HG02798 (cell line): ENCODE measurements around the gene SPINK1.
A peak's percentile ranks its signal among the peaks of the same experiment; 100 is the strongest.
"Not testable (repeated sequence)": the region's sequence is repeated elsewhere in the genome, so short reads cannot be mapped to it uniquely, and the experiment has no call there.

Experiments used
- ATAC-seq: cut with Tn5 transposase; IDR thresholded peaks from one replicate; pipeline ENCODE4 v1.9.1; 2021; ENCODE audit warnings: mild to moderate bottlenecking; ENCODE audit not compliant: unreplicated experiment, poor library complexity

The SPINK1 gene

GRCh38 chr5:147831465-147831864 is at the start of gene SPINK1:
Gene SPINK1 (minus strand): TSS chr5:147831671. CDS start chr5:147831577, 94 bp downstream.
- no peak for ATAC-seq

- no peak for ATAC-seq
These were observed 49.0 kb upstream of the SPINK1 start for GRCh38 chr5:147880487-147880886.

GRCh38 chr5:147879784-147880183 is 48.3 kb upstream of the SPINK1 start:
- no peak for ATAC-seq

DNA sequence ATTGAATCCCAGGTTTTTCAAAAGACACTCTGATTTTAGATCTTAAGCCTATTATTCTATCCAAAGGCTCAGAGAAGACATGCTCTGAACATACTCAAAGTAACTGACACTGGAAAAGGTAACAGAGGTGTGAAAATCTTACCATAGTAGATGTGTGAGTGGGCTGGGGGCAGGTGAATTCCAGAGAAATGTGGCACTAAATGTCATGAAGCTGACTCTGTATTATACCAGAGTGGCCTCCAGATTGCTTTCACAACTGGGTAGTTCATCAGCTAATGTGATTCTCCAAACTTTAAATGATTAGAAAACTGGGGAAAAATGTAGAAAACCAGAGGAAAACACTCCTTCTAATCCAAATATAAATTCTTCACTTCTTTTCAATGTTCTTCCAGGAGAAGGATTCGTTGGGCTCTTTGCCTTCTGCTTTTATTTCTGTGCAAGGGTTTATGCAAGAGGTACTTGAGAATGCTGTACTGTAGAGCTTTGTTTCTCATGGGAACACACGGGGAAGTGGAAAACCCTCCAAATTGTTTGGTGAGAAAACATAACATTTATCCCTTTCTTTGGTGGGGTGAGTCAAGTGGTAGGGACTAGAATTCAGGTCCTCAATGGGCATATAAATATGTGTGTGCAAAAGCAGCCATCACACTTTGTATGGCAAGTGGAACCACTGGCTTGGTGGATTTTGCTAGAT is 46.7 kb upstream of the SPINK1 start, which contains the start of gene SCGB3A2:
TSS of gene SCGB3A2 (plus strand) at position 646 of the 694 bp plus-strand sequence. CDS start 93 bp downstream, outside the sequence.
- ATAC-seq: no peak

DNA sequence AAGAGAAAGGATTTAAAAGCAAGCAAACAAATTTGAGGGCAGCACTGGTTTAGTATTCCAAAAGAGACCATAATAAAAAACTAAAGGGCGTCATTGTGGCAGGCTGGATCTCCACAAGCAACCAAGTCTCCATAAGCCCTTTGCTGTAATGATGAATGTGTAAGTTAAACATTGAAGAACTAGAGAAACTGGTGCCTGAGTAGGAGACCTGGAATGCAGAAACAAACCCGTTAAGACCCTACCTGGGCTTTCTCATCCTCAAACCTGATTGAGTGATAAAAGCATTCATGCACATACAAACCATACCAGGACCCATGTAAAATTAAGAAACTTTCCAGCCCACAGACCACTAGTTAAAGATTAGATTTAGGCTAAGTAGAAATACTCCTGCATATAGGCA is 45.2 kb upstream of the SPINK1 start:
- no peak for ATAC-seq

GRCh38 chr5:147876141-147876540 is 44.7 kb upstream of the SPINK1 start:
- no peak for ATAC-seq

DNA sequence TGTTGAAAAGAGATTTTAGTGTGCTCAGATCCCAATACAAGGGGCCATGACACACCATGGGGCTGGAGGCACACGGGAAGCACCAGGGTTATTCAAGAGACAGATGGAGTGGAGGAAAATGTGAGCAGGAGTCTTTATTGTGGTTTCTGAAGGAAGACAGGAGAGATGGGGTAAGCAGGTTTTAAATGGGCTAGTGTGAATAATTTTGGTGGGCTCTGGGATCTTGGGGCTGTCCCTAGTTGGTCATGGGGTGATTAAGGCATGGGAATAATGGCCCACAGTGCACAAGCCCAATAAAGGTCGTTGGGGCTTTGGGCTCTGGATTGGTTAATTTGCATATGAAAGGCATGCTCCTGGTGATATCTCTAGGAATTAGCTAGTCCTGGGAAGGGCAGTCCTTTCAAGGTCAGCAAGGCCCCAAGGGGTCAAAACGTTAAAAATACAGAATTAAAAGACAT is 43.5 kb upstream of the SPINK1 start:
- no peak for ATAC-seq

DNA sequence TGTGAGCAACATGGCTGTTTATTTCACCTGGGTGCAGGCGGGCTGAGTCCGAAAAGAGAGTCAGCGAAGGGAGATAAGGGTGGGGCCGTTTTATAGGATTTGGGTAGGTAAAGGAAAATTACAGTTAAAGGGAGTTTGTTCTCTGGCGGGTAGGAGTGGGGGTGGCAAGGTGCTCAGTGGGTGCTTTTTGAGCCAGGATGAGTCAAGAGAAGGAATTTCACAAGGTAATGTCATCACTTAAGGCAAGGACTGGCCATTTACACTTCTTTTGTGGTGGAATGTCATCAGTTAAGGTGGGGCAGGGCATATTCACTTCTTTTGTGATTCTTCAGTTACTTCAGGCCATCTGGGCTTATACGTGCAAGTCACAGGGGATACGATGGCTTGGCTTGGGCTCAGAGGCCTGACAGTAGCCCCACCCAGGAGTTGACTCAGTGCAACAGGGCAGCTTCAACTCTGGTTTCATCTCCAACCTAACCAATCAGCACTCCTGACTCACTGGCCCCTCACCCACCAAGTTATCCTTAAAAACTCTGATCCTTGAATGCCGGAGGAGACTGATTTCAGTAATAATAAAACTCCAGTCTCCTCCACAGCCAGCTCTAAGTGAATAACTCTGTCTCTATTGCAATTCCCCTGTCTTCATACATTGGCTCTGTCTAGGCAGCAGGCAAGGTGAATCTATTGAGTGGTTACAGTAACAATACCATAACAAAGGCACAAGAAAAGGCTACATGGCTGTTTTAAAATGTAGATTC is 42.8 kb upstream of the SPINK1 start:
- not testable (repeated sequence) for ATAC-seq

- not testable (repeated sequence) for ATAC-seq
These were observed 41.4 kb upstream of the SPINK1 start for GRCh38 chr5:147872744-147873435.

- not testable (repeated sequence) for ATAC-seq
These were observed 40.6 kb upstream of the SPINK1 start for GRCh38 chr5:147871980-147872549.

DNA sequence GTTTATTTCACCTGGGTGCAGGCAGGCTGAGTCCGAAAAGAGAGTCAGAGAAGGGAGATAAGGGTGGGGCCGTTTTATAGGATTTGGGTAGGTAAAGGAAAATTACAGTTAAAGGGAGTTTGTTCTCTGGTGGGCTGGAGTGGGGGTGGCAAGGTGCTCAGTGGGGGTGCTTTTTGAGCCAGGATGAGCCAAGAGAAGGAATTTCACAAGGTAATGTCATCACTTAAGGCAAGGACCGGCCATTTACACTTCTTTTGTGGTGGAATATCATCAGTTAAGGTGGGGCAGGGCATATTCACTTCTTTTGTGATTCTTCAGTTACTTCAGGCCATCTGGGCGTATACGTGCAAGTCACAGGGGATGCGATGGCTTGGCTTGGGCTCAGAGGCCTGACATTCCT is 38.4 kb upstream of the SPINK1 start:
- ATAC-seq: not testable (repeated sequence)

DNA sequence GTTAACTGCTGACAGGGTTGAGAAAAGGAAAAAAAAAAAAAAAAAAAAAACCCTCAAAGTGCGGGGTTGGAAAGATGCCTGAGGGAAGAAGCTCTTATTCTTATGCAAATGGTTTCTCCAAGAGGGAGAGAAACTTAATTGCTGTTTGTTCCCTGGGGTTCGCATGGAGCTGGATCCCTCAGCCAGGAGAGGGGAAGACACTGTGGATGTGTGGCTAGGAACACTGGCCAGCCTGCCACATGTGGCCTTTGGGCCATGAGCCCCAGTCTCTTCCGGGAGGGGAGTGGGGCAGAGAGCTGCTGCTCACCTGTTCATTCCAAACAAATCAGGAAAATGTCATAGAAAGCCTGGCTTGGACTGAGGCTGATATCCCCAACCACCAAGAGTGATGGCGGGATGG is 37.6 kb upstream of the SPINK1 start:
- ATAC-seq: no peak

GRCh38 chr5:147863454-147864158 is 32.1 kb upstream of the SPINK1 start:
- ATAC-seq: no peak

GRCh38 chr5:147860641-147861025 is 29.2 kb upstream of the SPINK1 start:
- no peak for ATAC-seq

DNA sequence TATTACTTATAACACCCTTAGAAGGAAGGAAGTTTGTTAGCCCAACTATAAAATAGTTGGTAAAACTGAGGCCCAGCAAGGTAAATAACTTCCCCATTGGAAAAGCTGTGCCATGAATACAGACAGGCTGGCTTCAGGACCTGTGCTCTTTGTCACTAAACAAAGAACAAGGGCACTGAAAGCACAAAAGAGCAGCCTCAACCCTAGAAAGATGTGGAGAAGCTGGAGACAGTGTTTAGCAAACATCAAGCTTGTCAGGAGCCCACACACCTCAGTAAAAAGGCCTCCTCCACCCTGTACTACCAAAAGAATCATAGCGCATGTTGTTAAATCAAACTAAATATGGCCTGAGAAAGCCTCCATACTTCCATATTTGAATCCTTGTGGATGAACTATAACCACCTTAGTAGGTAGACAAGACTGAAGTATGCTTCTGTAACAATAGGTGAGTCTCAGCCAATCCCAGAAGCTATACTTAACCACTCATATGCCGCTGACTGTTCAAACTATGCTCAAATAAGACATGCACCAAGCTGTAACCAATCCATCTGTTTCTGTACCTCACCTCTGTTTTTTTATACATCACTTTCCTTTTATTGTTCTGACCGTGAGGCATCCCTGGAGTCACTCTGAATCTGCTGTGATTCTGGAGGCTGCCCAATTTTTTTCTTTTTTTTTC is 28.6 kb upstream of the SPINK1 start:
- no peak for ATAC-seq

DNA sequence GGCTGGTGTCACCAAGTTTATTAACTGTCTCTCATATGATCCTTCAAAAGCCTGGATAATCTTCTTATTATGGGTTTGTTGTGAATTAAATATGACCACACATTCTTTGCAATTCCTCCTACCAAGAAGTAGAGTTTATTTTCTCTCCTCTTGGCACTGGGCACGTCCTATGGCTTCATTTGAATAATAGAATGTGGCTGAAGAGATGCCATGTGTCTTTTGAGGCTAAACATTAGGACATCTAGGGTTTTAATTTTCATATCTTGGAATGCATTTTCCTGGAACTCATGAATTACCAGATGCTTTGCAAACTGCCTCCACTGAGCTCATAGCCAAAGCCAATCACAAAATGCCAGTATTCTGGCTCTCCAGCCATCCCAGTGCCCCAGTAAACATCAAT is 27.1 kb upstream of the SPINK1 start:
- ATAC-seq: no peak

DNA sequence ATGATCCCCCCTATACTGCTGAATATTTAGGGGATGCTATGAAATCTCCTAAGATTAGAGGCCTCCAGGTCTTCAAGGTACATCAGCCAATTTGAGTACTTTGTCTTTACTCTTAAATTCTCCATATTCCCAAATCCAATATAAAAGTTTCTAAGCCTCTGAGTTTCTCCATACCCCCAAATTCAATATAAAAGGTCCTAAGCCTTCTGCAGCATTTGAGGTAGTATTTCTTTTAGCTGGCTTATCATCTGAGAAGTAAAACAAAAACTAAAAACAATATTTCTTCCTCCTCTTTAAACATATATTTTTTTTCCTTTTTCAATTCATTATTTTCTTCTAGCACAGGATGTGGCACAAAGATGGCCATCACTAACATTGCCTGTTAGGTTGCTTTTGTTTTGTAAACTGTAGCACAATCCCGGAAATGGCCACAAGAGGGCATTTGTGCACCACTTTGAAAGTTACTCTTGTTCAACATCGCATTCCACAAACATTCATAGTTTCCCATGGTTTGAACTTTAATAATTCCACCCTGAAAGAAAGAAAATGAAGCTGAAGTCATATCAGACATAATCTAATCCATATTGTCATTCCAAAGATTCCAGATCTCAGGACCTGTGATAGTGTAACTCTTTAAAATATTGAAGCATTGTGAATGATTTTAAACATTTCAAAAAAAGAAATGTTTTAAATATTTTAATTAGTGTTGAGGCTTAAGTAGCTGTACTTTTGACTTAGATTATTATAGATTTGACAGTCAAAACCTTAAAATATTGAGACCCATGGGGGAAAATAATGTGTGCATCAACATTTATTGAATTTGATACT is 26.0 kb upstream of the SPINK1 start:
- peak; percentile 93 for ATAC-seq

- ATAC-seq: no peak
These were observed 25.3 kb upstream of the SPINK1 start for GRCh38 chr5:147856801-147857200.

GRCh38 chr5:147855774-147856069 is 24.3 kb upstream of the SPINK1 start:
- ATAC-seq: no peak
